Trophoblast cell (in vitro differentiated cells and primary cell): Measurements from ENCODE around the gene PIAS1.

Source experiments
- DNase-seq, 2 donors: peaks; one replicate each; pipeline ENCODE4 v3.0.0-alpha.2; 2016
- H2AFZ ChIP-seq: 2 replicates; pipeline ENCODE4 v1.6.1; 2013; ENCODE audit warnings: low read length, moderate library complexity, mild to moderate bottlenecking; ENCODE audit not compliant: insufficient read depth, poor library complexity
- H2AK5ac ChIP-seq: 2 replicates; pipeline ENCODE4 v1.6.1; 2013; ENCODE audit warnings: mild to moderate bottlenecking, low read length
- H2BK120ac ChIP-seq: 2 replicates; pipeline ENCODE4 v1.6.1; 2013; ENCODE audit warnings: low read length, mild to moderate bottlenecking, moderate library complexity; ENCODE audit not compliant: insufficient read depth, poor library complexity
- H2BK12ac ChIP-seq: 2 replicates; pipeline ENCODE4 v1.6.1; 2013; ENCODE audit warnings: mild to moderate bottlenecking, low read length, moderate library complexity
- H2BK5ac ChIP-seq: 2 replicates; pipeline ENCODE4 v1.6.1; 2013; ENCODE audit warnings: low read length, low read depth, moderate library complexity, mild to moderate bottlenecking; ENCODE audit not compliant: poor library complexity
- H3K14ac ChIP-seq: 2 replicates; pipeline ENCODE4 v1.6.1; 2013; ENCODE audit warnings: mild to moderate bottlenecking, low read length
- H3K18ac ChIP-seq: 2 replicates; pipeline ENCODE4 v1.6.1; 2013; ENCODE audit warnings: mild to moderate bottlenecking, low read length
- H3K23ac ChIP-seq: 2 replicates; pipeline ENCODE4 v1.6.1; 2013; ENCODE audit warnings: low read length
- H3K27ac ChIP-seq: 2 replicates; pipeline ENCODE4 v1.5.1; 2013; ENCODE audit warnings: low read depth, mild to moderate bottlenecking, inconsistent platforms, low read length, moderate library complexity
- H3K27me3 ChIP-seq: 2 replicates; pipeline ENCODE4 v1.6.1; 2013; ENCODE audit warnings: inconsistent platforms, mild to moderate bottlenecking, low read length, moderate library complexity; ENCODE audit not compliant: insufficient read depth
- H3K36me3 ChIP-seq, 2 experiments: 1 replicate in 1 of 2; 2 replicates in 1 of 2; pipeline ENCODE4 v1.6.1; 2013; ENCODE audit warnings: low read length in 2 of 2, mild to moderate bottlenecking in 2 of 2, moderate library complexity in 1 of 2; ENCODE audit not compliant: insufficient read depth in 2 of 2, control insufficient read depth in 1 of 2
- H3K4ac ChIP-seq: 2 replicates; pipeline ENCODE4 v1.6.1; 2013; ENCODE audit warnings: low read depth, mild to moderate bottlenecking, low read length, moderate library complexity
- H3K4me1 ChIP-seq, 2 experiments: 1 replicate in 1 of 2; 2 replicates in 1 of 2; pipeline ENCODE4 v1.6.1; 2013; ENCODE audit warnings: low read length in 2 of 2, mild to moderate bottlenecking in 2 of 2, moderate library complexity in 1 of 2; ENCODE audit not compliant: insufficient read depth in 2 of 2, control insufficient read depth in 1 of 2
- H3K4me2 ChIP-seq: 2 replicates; pipeline ENCODE4 v1.6.1; 2013; ENCODE audit warnings: inconsistent platforms, mild to moderate bottlenecking, low read length, moderate library complexity
- H3K4me3 ChIP-seq: 2 replicates; pipeline ENCODE4 v1.5.1; 2013; ENCODE audit warnings: mild to moderate bottlenecking, low read depth, low read length, inconsistent platforms
- H3K79me1 ChIP-seq: one replicate; pipeline ENCODE4 v1.6.1; 2013; ENCODE audit warnings: low read length
- H3K79me2 ChIP-seq: 2 replicates; pipeline ENCODE4 v1.6.1; 2013; ENCODE audit warnings: low read length, mild to moderate bottlenecking; ENCODE audit not compliant: control insufficient read depth, insufficient read depth, poor library complexity
- H3K9ac ChIP-seq: 2 replicates; pipeline ENCODE4 v1.6.1; 2013; ENCODE audit warnings: mild to moderate bottlenecking, low read length
- H3K9me3 ChIP-seq: 2 replicates; pipeline ENCODE4 v1.6.1; 2013; ENCODE audit warnings: low read depth, mild to moderate bottlenecking, control low read depth, inconsistent platforms, low read length; ENCODE audit not compliant: insufficient read depth
- H4K12ac ChIP-seq: 2 replicates; pipeline ENCODE4 v1.6.1; 2013; ENCODE audit warnings: low read depth, mild to moderate bottlenecking, low read length, moderate library complexity
- H4K8ac ChIP-seq: 2 replicates; pipeline ENCODE4 v1.6.1; 2013; ENCODE audit warnings: low read depth, mild to moderate bottlenecking, low read length, moderate library complexity
- H4K91ac ChIP-seq: one replicate; pipeline ENCODE4 v1.6.1; 2013; ENCODE audit warnings: low read depth, mild to moderate bottlenecking, low read length, moderate library complexity
- whole genome bisulfite sequencing: extraction: QIAGEN DNeasy Blood & Tissue Kit; methylation state at CpG from one replicate; pipeline ENCODE4 v1.1.7; 2013; ENCODE audit warnings: missing lambda C conversion rate; ENCODE audit not compliant: insufficient read length, insufficient coverage; ENCODE audit errors: extremely low coverage; 5-methylcytosine and 5-hydroxymethylcytosine counted together

Gene PIAS1

DNA sequence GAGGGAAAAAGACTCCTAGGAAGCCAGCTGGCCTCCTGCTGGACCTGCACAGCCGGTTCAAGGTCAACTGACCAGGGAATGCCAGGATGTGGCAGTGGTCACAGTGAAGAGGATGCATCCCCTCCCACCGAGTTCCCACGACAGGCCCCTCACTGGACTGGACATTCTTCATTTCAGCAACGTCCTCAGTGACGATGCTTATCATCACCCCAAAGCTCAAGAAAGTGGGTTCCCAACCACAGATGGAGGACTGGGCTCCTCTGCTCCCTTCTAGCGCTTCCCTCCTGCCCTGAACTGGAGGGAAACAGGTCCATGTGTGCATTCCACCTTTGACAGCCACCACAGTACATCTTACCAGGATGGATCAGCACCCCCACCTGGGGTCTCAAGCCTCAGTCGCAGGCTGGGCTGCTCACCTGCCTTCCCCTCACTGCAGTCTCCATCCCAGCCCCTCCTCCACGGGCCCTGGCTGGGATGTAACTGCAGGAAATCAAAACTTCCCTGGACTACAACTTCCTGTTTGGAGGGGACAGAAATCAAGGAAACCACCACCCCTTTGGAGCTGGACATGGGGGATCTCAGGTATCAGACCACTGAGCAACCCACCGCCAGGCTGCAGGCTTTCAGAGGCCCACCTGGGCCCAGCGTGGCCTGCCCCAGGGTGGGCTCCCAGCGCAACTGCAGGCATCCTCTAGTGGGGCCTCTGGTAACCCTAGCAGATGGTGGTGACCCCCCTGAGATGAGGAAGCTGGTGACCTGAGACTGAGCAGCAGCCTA lies 143.7 kb downstream of the PIAS1 start:
- Histone ChIP-seq H3K79me2 (no peaks in the 10 kb centered on the region), H3K27ac (no peak overlapping the region), H3K23ac (no peak overlapping the region), H3K18ac (no peak overlapping the region), H3K79me1 (no peaks in the 10 kb centered on the region), H2AFZ (no peak overlapping the region), H3K36me3 (peaks cover 8 to 28% of the 10 kb centered on the region in 2 experiments), H2AK5ac (no peak overlapping the region), H3K9me3 (peaks cover 4% of the 10 kb centered on the region), H4K8ac (no peak overlapping the region), H3K27me3 (no peaks in the 10 kb centered on the region), H3K4me3 (no peak overlapping the region), H3K4me2 (no peak overlapping the region), H2BK5ac (no peak overlapping the region), H3K4ac (no peak overlapping the region), H2BK120ac (no peak overlapping the region), H2BK12ac (no peak overlapping the region), H3K14ac (no peak overlapping the region), H4K12ac (no peak overlapping the region), H3K9ac (no peak overlapping the region), H3K4me1 (peaks cover 0 to 5% of the 10 kb centered on the region in 2 experiments), H4K91ac (no peak overlapping the region)
- no peak for DNase-seq
- WGBS, result no CpG with 5 or more reads among the region's 11 CpGs

DNA sequence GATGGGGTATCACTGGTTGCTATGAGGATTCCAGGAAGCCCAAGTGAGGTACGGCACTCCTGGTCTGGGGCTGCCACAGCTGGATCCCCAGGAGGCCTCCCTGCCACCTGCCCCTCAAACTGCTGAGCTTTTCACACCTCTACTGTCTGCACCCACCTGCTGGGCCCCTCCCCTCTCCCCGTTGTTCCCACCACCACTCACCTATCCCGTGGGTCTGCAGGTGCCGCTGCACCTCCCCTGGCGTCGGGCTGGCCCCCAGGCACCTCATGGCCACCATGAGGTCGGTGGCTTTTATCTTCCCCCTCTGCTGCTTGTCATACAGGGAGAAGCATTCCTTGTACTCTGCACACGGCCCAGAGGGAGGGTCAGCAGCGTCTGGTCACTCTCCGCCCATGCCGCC lies 145.2 kb downstream of the PIAS1 start:
- H3K4ac ChIP-seq, result no peak overlapping the region
- H3K79me2 ChIP-seq, result no peaks in the 10 kb centered on the region
- H3K4me1 ChIP-seq, result peaks cover 0 to 5% of the 10 kb centered on the region in 2 experiments
- H4K12ac ChIP-seq, result no peak overlapping the region
- no peak overlapping the region for H3K27ac ChIP-seq
- H3K4me3 ChIP-seq, result no peak overlapping the region
- DNase-seq, result no peak
- peaks cover 4% of the 10 kb centered on the region for H3K9me3 ChIP-seq
- H3K9ac ChIP-seq, result no peak overlapping the region
- H3K27me3 ChIP-seq, result no peaks in the 10 kb centered on the region
- no peak overlapping the region for H2AFZ ChIP-seq
- H3K23ac ChIP-seq, result no peak overlapping the region
- no peak overlapping the region for H3K18ac ChIP-seq
- WGBS, result no CpG with 5 or more reads among the region's 11 CpGs
- no peak overlapping the region for H4K91ac ChIP-seq
- H3K79me1 ChIP-seq, result no peaks in the 10 kb centered on the region
- no peak overlapping the region for H3K14ac ChIP-seq
- no peak overlapping the region for H2BK12ac ChIP-seq
- H3K4me2 ChIP-seq, result no peak overlapping the region
- H2BK120ac ChIP-seq, result no peak overlapping the region
- H3K36me3 ChIP-seq, result peaks cover 3 to 15% of the 10 kb centered on the region in 2 experiments
- no peak overlapping the region for H2BK5ac ChIP-seq
- no peak overlapping the region for H4K8ac ChIP-seq
- H2AK5ac ChIP-seq, result no peak overlapping the region

DNA sequence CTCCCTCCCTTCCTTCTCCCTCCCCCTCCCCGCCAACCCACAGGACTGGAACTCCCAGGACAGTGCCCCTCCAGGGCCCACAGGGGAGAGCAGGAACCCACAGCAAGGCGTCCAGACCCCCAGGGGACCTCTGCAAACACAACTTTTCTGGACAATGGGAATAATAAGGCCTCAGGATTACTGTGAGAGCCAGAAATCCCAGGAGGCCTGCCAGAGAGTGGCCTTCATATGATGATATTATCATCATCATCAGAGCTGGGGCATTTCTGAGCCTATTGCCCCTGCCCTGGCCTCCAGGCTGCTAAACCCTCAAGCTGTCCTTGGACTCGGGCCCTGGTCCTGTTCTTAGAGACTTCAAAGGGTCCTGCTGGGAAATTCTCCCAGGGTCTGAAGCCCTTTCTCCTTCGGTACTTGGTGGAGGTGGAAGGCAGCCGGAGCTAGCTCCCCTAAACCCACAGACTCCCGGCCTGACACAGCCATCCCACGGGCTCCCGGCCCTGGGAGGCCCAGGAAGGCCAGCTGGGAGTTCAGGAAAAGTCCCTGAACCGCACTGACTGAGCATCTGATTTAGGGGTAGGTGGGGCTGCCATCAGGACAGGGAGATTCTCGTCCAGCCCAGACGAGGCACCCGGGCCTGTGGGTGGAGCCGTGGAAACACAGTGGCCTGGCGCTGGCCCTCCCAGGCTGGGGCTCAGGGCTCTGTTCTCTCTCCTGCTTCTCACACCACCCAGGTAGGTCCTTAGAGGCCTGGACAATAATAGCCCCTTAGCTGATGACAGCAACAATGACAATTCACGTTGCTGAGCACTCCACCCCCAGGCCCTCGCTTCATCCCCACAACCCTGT lies 146.1 kb downstream of the PIAS1 start:
- Histone ChIP-seq H2AK5ac (no peak overlapping the region), H3K23ac (no peak overlapping the region), H2BK120ac (no peak overlapping the region), H3K4me1 (peaks cover 0 to 8% of the 10 kb centered on the region in 2 experiments), H4K12ac (no peak overlapping the region), H3K36me3 (peaks cover 3 to 15% of the 10 kb centered on the region in 2 experiments), H3K4ac (no peak overlapping the region), H4K91ac (no peak overlapping the region), H3K9me3 (peaks cover 4% of the 10 kb centered on the region), H3K27ac (no peak overlapping the region), H3K14ac (no peak overlapping the region), H3K18ac (no peak overlapping the region), H3K4me2 (no peak overlapping the region), H4K8ac (no peak overlapping the region), H3K79me1 (no peaks in the 10 kb centered on the region), H2BK12ac (no peak overlapping the region), H3K27me3 (no peaks in the 10 kb centered on the region), H2BK5ac (no peak overlapping the region), H3K9ac (no peak overlapping the region), H2AFZ (no peak overlapping the region), H3K79me2 (no peaks in the 10 kb centered on the region), H3K4me3 (no peak overlapping the region)
- no peak for DNase-seq
- WGBS, result no CpG with 5 or more reads among the region's 16 CpGs

DNA sequence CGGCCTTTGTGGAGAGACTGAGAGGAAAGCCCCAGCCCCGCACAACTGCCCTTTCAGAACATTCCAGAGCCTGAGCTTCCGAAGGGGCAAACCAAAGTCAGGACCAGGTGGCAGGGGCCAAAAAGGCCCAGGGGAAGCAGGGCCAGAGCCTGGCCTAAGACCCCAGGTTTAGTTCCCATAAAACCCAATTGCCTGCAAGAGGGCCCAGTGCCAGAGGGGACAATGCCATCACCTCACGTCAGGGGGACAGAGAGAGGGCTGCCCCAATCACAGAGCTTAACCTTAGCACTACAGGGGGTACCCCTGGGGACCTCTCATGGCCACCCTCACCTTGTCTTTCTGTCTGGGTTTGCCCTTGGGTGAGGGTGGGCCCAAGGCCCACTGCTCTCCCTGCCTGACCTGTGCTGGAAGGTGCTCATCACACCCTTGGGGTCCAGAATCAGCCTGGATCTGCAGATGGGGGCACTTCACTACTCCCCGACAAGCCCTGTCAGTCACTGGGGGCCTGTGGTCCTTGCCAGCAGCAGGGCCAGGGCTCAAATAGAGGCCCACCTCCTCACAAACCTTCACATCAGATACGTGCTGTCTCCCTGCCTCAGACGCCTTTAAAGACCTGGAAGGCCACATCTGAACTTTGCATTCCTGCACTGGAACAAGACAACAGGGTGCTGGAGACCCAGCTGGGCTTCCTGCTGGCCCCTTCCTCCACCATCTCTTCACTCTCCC lies 147.2 kb downstream of the PIAS1 start:
- H3K14ac ChIP-seq, result no peak overlapping the region
- peaks cover 4% of the 10 kb centered on the region for H3K9me3 ChIP-seq
- no peak overlapping the region for H4K12ac ChIP-seq
- no peak overlapping the region for H2AK5ac ChIP-seq
- H4K8ac ChIP-seq, result no peak overlapping the region
- WGBS, result no CpG with 5 or more reads among the region's 7 CpGs
- H3K79me2 ChIP-seq, result no peaks in the 10 kb centered on the region
- no peak overlapping the region for H2AFZ ChIP-seq
- no peak overlapping the region for H3K4me2 ChIP-seq
- no peak overlapping the region for H2BK5ac ChIP-seq
- no peak overlapping the region for H3K4me3 ChIP-seq
- no peak overlapping the region for H3K23ac ChIP-seq
- no peak overlapping the region for H3K27ac ChIP-seq
- H4K91ac ChIP-seq, result no peak overlapping the region
- no peak for DNase-seq
- no peak overlapping the region for H3K18ac ChIP-seq
- H3K27me3 ChIP-seq, result no peaks in the 10 kb centered on the region
- H3K4me1 ChIP-seq, result peaks cover 0 to 8% of the 10 kb centered on the region in 2 experiments
- H3K4ac ChIP-seq, result no peak overlapping the region
- H3K9ac ChIP-seq, result no peak overlapping the region
- H2BK12ac ChIP-seq, result no peak overlapping the region
- no peaks in the 10 kb centered on the region for H3K79me1 ChIP-seq
- H2BK120ac ChIP-seq, result no peak overlapping the region
- H3K36me3 ChIP-seq, result peaks cover 3 to 13% of the 10 kb centered on the region in 2 experiments
